Measurements from ENCODE around the gene FHL5. TPM values are rescaled to one million over a fixed set of nuclear protein-coding genes. Genes with fewer than 3 reads are reported as not detected.
"Not testable (repeated sequence)": the region's sequence is repeated elsewhere in the genome, so short reads cannot be mapped to it uniquely, and the experiment has no call there.

The FHL5 gene
- 18.1 TPM for total RNA-seq (ENCODE audit: insufficient read depth, low replicate concordance)

GRCh38 chr6:96562886-96563285, at the start of gene FHL5:
TSS of gene FHL5 (plus strand) at chr6:96563128. CDS start at chr6:96603614, 40,486 bp downstream.
- peak; percentile 20 for DNase-seq (ENCODE audit: low spot score)

- peak; percentile 55 for DNase-seq (ENCODE audit: low spot score)
These were observed 42.5 kb upstream of the FHL5 start for GRCh38 chr6:96520171-96521115.

- no peak for DNase-seq (ENCODE audit: low spot score)
These were observed 41.7 kb upstream of the FHL5 start for GRCh38 chr6:96521306-96521643.

GRCh38 chr6:96521644-96522464, 41.1 kb upstream of the FHL5 start, which contains the start of gene UFL1:
TSS of gene UFL1 (plus strand) at chr6:96521806. CDS start at chr6:96521874, 68 bp downstream.
- DNase-seq (ENCODE audit: low spot score), result peak; percentile 97

- DNase-seq (ENCODE audit: low spot score), result peak; percentile 37
These were observed 40.4 kb upstream of the FHL5 start for GRCh38 chr6:96522465-96523009.

- DNase-seq (ENCODE audit: low spot score), result no peak
These were observed 34.7 kb upstream of the FHL5 start for GRCh38 chr6:96528193-96528592.

GRCh38 chr6:96532399-96532798, 30.5 kb upstream of the FHL5 start:
- no peak for DNase-seq (ENCODE audit: low spot score)

- DNase-seq (ENCODE audit: low spot score), result no peak
These were observed 25.2 kb upstream of the FHL5 start for GRCh38 chr6:96537726-96538125.

- DNase-seq (ENCODE audit: low spot score), result peak; percentile 17
These were observed 20.2 kb upstream of the FHL5 start for GRCh38 chr6:96542702-96543101.

GRCh38 chr6:96545882-96546281, 17.0 kb upstream of the FHL5 start:
- DNase-seq (ENCODE audit: low spot score), result no peak

GRCh38 chr6:96547654-96548053, 15.3 kb upstream of the FHL5 start:
- DNase-seq (ENCODE audit: low spot score), result no peak

GRCh38 chr6:96554558-96554957, 8.4 kb upstream of the FHL5 start:
- DNase-seq (ENCODE audit: low spot score), result no peak

- not testable (repeated sequence) for DNase-seq (ENCODE audit: low spot score)
These were observed 3.2 kb upstream of the FHL5 start for GRCh38 chr6:96559740-96560139.

- no peak for DNase-seq (ENCODE audit: low spot score)
These were observed 925 bp downstream of the FHL5 start for GRCh38 chr6:96563853-96564252.

GRCh38 chr6:96570053-96570452, 7.1 kb downstream of the FHL5 start:
- DNase-seq (ENCODE audit: low spot score), result no peak

- DNase-seq (ENCODE audit: low spot score), result no peak
These were observed 8.6 kb downstream of the FHL5 start for GRCh38 chr6:96571551-96571950.

- no peak for DNase-seq (ENCODE audit: low spot score)
These were observed 12.4 kb downstream of the FHL5 start for GRCh38 chr6:96575359-96575758.

GRCh38 chr6:96576221-96576620, 13.3 kb downstream of the FHL5 start:
- no peak for DNase-seq (ENCODE audit: low spot score)

GRCh38 chr6:96582021-96582420, 19.1 kb downstream of the FHL5 start:
- DNase-seq (ENCODE audit: low spot score), result peak; percentile 95

- DNase-seq (ENCODE audit: low spot score), result peak; percentile 88
These were observed 19.5 kb downstream of the FHL5 start for GRCh38 chr6:96582436-96582835.

- no peak for DNase-seq (ENCODE audit: low spot score)
These were observed 41.5 kb downstream of the FHL5 start for GRCh38 chr6:96604420-96604819.

- DNase-seq (ENCODE audit: low spot score), result no peak
These were observed 45.1 kb downstream of the FHL5 start for GRCh38 chr6:96608074-96608473.
